ENCODE results near the gene ZNF891. TPM values are rescaled to one million over a fixed set of nuclear protein-coding genes. Genes with fewer than 3 reads are reported as not detected.
A peak's percentile ranks its signal among the peaks of the same experiment; 100 is the strongest.

Gene ZNF891
- total and polyA plus RNA-seq, 2 experiments from 2014 or later: 0.29 to 0.43 TPM

DNA sequence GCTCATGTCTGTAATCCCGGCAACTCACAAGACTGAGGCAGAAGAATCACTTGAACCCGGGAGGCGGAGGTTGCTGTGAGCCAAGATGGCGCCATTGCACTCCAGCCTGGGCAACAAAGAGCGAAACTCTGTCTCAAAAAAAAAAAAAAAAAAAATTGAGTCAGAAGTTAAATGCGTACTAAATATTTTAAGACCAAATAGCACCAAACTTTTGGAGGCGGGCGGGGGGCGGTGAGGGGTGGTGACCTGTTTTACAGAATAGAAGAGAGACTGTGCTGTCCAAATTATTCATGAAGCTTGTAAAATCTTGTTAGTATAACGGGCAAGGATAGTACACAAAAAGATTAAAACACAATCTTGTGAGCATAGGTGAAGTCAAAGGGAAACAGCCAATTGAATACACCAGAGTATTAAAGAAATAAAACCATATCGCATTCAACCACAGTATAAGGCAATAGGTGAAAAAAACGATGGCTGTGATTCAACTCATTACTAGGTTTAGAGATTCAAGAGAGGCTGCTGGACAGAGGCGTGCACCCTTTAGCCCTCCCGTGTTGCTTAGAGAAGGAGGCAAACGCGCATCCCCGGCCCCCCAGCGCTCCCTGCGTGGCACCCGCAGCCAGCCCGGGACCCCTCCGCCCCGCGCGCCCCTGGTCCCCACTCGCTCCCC, 571 bp downstream of the ZNF891 start:
- no peaks in the 10 kb centered on the region for H3K9me2 ChIP-seq (ENCODE audit: insufficient read depth)
- in situ Hi-C loops (cut with MboI): no loop called here
- peak overlapping the region; percentile 99 for H2AFZ ChIP-seq
- TF ChIP-seq EZH2 (IDR thresholded peaks at IDR 0.05; ENCODE audit: insufficient read depth, poor library complexity, severe bottlenecking): no peak
- no peak for TF ChIP-seq EZH2phosphoT487 (IDR thresholded peaks at IDR 0.05; ENCODE audit: insufficient read depth, low read depth)
- no peaks in the 10 kb centered on the region for H3K4me1 ChIP-seq (ENCODE audit: insufficient read depth)
- H3K79me2 ChIP-seq (ENCODE audit: insufficient read depth): peaks cover 21% of the 10 kb centered on the region
- peak overlapping the region; percentile 74 for H3K4me2 ChIP-seq (ENCODE audit: unreplicated experiment)
- no peaks in the 10 kb centered on the region for H3K27me3 ChIP-seq (replicated peaks; ENCODE audit: insufficient read depth)
- peak overlapping the region; percentile 96 for H3K9ac ChIP-seq
- 31 to 50% methylated on average over 15 to 26 of the region's 26 CpGs for WGBS, 2 experiments (ENCODE audit: low coverage in 1 of 2, low lambda C conversion rate in 2 of 2, missing lambda C conversion rate in 2 of 2)
- peak overlapping the region; percentile 98 for H3K27ac ChIP-seq
- peak overlapping the region; percentile 95 for H3K4me3 ChIP-seq
- H4K20me1 ChIP-seq (ENCODE audit: insufficient read depth): no peaks in the 10 kb centered on the region
- H3K36me3 ChIP-seq (ENCODE audit: low read depth): peaks cover 13% of the 10 kb centered on the region
- no peaks in the 10 kb centered on the region for H3K9me3 ChIP-seq (ENCODE audit: low read depth)
- DNase-seq: peak; percentile 74
- no peaks in the 10 kb centered on the region for H3F3A ChIP-seq (ENCODE audit: insufficient read depth)

DNA sequence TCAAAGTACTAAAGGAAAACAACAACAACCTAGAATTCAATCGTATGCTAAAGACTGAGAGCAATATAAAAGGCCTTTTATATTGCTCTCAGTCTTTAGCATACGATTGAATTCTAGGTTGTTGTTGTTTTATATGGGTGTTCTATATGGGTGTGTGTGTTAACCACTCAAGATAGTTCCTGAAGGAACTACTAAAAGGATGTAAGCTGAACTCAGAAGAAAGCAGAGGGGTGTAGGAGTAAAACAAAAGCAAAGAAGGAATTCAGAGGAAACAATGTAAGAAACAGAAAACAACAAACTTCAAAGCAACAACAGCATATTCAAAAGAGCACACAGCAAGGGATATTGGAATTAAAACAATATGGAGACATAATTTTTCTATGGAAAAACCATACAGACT, 5.4 kb downstream of the ZNF891 start:
- Histone ChIP-seq H2AFZ (no peak overlapping the region), H3K79me2 (ENCODE audit: insufficient read depth) (peaks cover 25% of the 10 kb centered on the region), H3K27ac (no peak overlapping the region), H3K9me2 (ENCODE audit: insufficient read depth) (no peaks in the 10 kb centered on the region), H3K36me3 (ENCODE audit: low read depth) (peaks cover 46% of the 10 kb centered on the region), H4K20me1 (ENCODE audit: insufficient read depth) (no peaks in the 10 kb centered on the region), H3K4me2 (ENCODE audit: unreplicated experiment) (no peak overlapping the region), H3K27me3 (replicated peaks; ENCODE audit: insufficient read depth) (no peaks in the 10 kb centered on the region), H3F3A (ENCODE audit: insufficient read depth) (no peaks in the 10 kb centered on the region), H3K4me1 (ENCODE audit: insufficient read depth) (no peaks in the 10 kb centered on the region), H3K4me3 (no peak overlapping the region), H3K9me3 (ENCODE audit: low read depth) (peaks cover 4% of the 10 kb centered on the region), H3K9ac (no peak overlapping the region)
- in situ Hi-C loops (cut with MboI): no loop called here
- TF ChIP-seq EZH2 (IDR thresholded peaks at IDR 0.05; ENCODE audit: insufficient read depth, poor library complexity, severe bottlenecking) (no peak), EZH2phosphoT487 (IDR thresholded peaks at IDR 0.05; ENCODE audit: insufficient read depth, low read depth) (no peak)
- no peak for DNase-seq
- WGBS, 2 experiments (ENCODE audit: low coverage in 1 of 2, low lambda C conversion rate in 2 of 2, missing lambda C conversion rate in 2 of 2): 70 to 74% methylated on average over 2 of the region's 2 CpGs

DNA sequence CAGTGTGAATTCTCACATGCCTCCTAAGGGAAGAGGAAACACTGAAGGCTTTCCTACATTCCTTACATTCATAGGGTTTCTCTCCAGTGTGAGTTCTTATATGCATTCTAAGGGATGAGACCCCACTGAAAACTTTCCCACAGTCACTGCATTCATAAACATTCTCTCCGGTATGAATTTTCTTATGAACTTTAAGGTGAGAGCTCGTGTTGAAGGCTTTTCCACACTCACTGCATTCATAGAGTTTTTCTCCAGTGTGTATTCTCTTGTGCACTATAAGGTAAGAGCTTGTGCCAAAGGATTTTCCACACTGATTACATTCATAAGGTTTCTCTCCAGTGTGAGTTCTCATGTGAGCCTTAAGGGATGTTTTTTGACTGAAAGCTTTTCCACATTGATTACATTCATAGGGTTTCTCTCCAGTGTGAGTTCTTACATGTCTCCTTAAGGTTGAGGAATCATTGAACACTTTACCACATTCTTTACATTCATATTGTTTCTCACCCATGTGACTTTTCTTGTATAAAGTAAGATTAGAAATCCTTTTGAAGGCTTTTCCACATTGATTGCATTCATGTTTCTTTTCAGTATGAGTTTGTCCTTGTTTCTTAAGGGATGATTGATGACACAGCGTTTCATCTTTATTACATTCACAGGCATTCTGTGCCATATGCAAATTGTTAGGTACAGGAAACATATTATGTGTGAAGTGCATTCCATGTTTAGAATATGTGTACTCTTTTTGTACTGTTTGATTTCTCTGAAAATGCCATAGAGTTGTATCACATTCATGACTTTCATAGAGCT, 9.5 kb downstream of the ZNF891 start:
- H3F3A ChIP-seq (ENCODE audit: insufficient read depth): no peaks in the 10 kb centered on the region
- H2AFZ ChIP-seq: no peak overlapping the region
- H3K36me3 ChIP-seq (ENCODE audit: low read depth): peaks cover 61% of the 10 kb centered on the region
- no peaks in the 10 kb centered on the region for H4K20me1 ChIP-seq (ENCODE audit: insufficient read depth)
- TF ChIP-seq EZH2 (IDR thresholded peaks at IDR 0.05; ENCODE audit: insufficient read depth, poor library complexity, severe bottlenecking) (no peak), EZH2phosphoT487 (IDR thresholded peaks at IDR 0.05; ENCODE audit: insufficient read depth, low read depth) (no peak)
- DNase-seq: no peak
- no peak overlapping the region for H3K4me2 ChIP-seq (ENCODE audit: unreplicated experiment)
- no peaks in the 10 kb centered on the region for H3K9me2 ChIP-seq (ENCODE audit: insufficient read depth)
- no peaks in the 10 kb centered on the region for H3K4me1 ChIP-seq (ENCODE audit: insufficient read depth)
- H3K27me3 ChIP-seq (replicated peaks; ENCODE audit: insufficient read depth): no peaks in the 10 kb centered on the region
- peaks cover 9% of the 10 kb centered on the region; the same call in 1 of the 2 replicates for H3K79me2 ChIP-seq (ENCODE audit: insufficient read depth)
- no peak overlapping the region for H3K4me3 ChIP-seq
- in situ Hi-C loops (cut with MboI): no loop called here
- H3K9me3 ChIP-seq (ENCODE audit: low read depth): peaks cover 10% of the 10 kb centered on the region
- no peak overlapping the region for H3K9ac ChIP-seq
- H3K27ac ChIP-seq: no peak overlapping the region
- WGBS, 2 experiments (ENCODE audit: low coverage in 1 of 2, low lambda C conversion rate in 2 of 2, missing lambda C conversion rate in 2 of 2): 70 to 82% methylated on average over 3 of the region's 3 CpGs

DNA sequence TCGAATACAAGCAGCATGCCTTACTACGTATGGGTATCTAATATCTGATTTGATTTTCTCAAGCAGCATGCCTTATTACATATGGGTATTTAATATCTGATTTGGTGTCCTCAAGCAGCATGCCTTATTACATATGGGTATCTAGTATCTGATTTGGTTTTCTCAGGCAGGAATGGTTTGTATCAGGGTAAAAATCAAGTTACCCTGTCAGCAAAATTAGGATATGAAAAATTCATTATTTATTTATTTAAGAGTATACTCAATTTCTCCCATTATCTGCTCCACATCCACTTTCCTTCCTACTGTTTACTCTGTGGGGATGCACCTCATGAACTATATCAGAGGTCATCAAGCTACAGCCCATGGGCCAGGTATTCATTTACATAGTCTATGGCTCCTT, 21.9 kb downstream of the ZNF891 start:
- in situ Hi-C loops (cut with MboI): no loop called here
- H3K9me2 ChIP-seq (ENCODE audit: insufficient read depth): no peaks in the 10 kb centered on the region
- H3F3A ChIP-seq (ENCODE audit: insufficient read depth): peaks cover 38% of the 10 kb centered on the region
- H3K27ac ChIP-seq: no peak overlapping the region
- peaks cover 46% of the 10 kb centered on the region for H3K9me3 ChIP-seq (ENCODE audit: low read depth)
- H4K20me1 ChIP-seq (ENCODE audit: insufficient read depth): no peaks in the 10 kb centered on the region
- H3K9ac ChIP-seq: no peak overlapping the region
- TF ChIP-seq EZH2phosphoT487 (IDR thresholded peaks at IDR 0.05; ENCODE audit: insufficient read depth, low read depth): no peak
- TF ChIP-seq EZH2 (IDR thresholded peaks at IDR 0.05; ENCODE audit: insufficient read depth, poor library complexity, severe bottlenecking): no peak
- DNase-seq: no peak
- no peak overlapping the region for H2AFZ ChIP-seq
- H3K36me3 ChIP-seq (ENCODE audit: low read depth): peaks cover 72% of the 10 kb centered on the region
- H3K4me2 ChIP-seq (ENCODE audit: unreplicated experiment): no peak overlapping the region
- no peaks in the 10 kb centered on the region for H3K79me2 ChIP-seq (ENCODE audit: insufficient read depth)
- no peaks in the 10 kb centered on the region for H3K4me1 ChIP-seq (ENCODE audit: insufficient read depth)
- no peak overlapping the region for H3K4me3 ChIP-seq
- 80 to 85% methylated on average over 2 of the region's 2 CpGs for WGBS, 2 experiments (ENCODE audit: low coverage in 1 of 2, low lambda C conversion rate in 2 of 2, missing lambda C conversion rate in 2 of 2)
- no peaks in the 10 kb centered on the region for H3K27me3 ChIP-seq (replicated peaks; ENCODE audit: insufficient read depth)

Measured in GM23248 (cell line).